Measurements from ENCODE around the gene IL22RA1. TPM values are rescaled to one million over a fixed set of nuclear protein-coding genes. Genes with fewer than 3 reads are reported as not detected.

Gene IL22RA1
- total RNA-seq, 4 donors from 2014 or later, result 0.23 TPM; not detected in 3

- intact Hi-C loops (cut with DNase I), result no loop called here
- TF ChIP-seq EP300 (IDR thresholded peaks at IDR 0.05) (no peak), CTCF (IDR thresholded peaks at IDR 0.05) (no peak), POLR2A (IDR thresholded peaks at IDR 0.05; ENCODE audit: low read depth) (no peak), POLR2AphosphoS5 (IDR thresholded peaks at IDR 0.05) (no peak)
- Histone ChIP-seq H3K9me3 (no peaks in the 10 kb centered on the region), H3K36me3 (peaks cover 0 to 28% (median 0%) of the 10 kb centered on the region in 4 donors), H3K27me3 (no peaks in the 10 kb centered on the region), H3K4me3 (no peak overlapping the region), H3K4me1 (peaks cover 18 to 40% (median 26%) of the 10 kb centered on the region in 4 donors), H3K27ac (replicated peaks in 1 of 4) (peak overlapping the region; percentile 53 to 71 (median 58))
- DNase-seq (ENCODE audit: extremely low spot score), result no peak
- WGBS, result 66% methylated on average over 7 of the region's 9 CpGs
Measured at GRCh38 chr1:24101796-24102586, 40.9 kb downstream of the IL22RA1 start.

GRCh38 chr1:24100945-24101737 is 41.8 kb downstream of the IL22RA1 start:
- Histone ChIP-seq H3K27me3 (no peaks in the 10 kb centered on the region), H3K4me3 (no peak overlapping the region), H3K27ac (replicated peaks in 1 of 4) (peak overlapping the region in 1 of 4 donors; percentile 54), H3K9me3 (no peaks in the 10 kb centered on the region), H3K36me3 (peaks cover 0 to 24% (median 0%) of the 10 kb centered on the region in 4 donors), H3K4me1 (peaks cover 18 to 47% (median 32%) of the 10 kb centered on the region in 4 donors)
- intact Hi-C loops (cut with DNase I), result no loop called here
- no peak for TF ChIP-seq POLR2A (IDR thresholded peaks at IDR 0.05; ENCODE audit: low read depth)
- no peak for TF ChIP-seq CTCF (IDR thresholded peaks at IDR 0.05)
- no peak for TF ChIP-seq EP300 (IDR thresholded peaks at IDR 0.05)
- no peak for TF ChIP-seq POLR2AphosphoS5 (IDR thresholded peaks at IDR 0.05)
- DNase-seq (ENCODE audit: extremely low spot score), result no peak
- WGBS, result 82% methylated on average over 13 of the region's 13 CpGs

- Histone ChIP-seq H3K4me3 (no peak overlapping the region), H3K4me1 (peaks cover 18 to 35% (median 35%) of the 10 kb centered on the region in 4 donors), H3K27me3 (peaks cover 0 to 3% (median 0%) of the 10 kb centered on the region in 4 donors), H3K27ac (replicated peaks in 1 of 4) (no peak overlapping the region), H3K9me3 (no peaks in the 10 kb centered on the region), H3K36me3 (peaks cover 0 to 14% (median 0%) of the 10 kb centered on the region in 4 donors)
- WGBS, result 82% methylated on average over 11 of the region's 12 CpGs
- intact Hi-C loops (cut with DNase I), result no loop called here
- TF ChIP-seq POLR2AphosphoS5 (IDR thresholded peaks at IDR 0.05), result no peak
- no peak for DNase-seq (ENCODE audit: extremely low spot score)
Measured at GRCh38 chr1:24098943-24099638, 43.8 kb downstream of the IL22RA1 start.

GRCh38 chr1:24098102-24098501 is 44.8 kb downstream of the IL22RA1 start:
- Histone ChIP-seq H3K9me3 (no peaks in the 10 kb centered on the region), H3K27me3 (peaks cover 0 to 3% (median 0%) of the 10 kb centered on the region in 4 donors), H3K4me1 (peaks cover 11 to 27% (median 25%) of the 10 kb centered on the region in 4 donors), H3K36me3 (peaks cover 0 to 18% (median 0%) of the 10 kb centered on the region in 4 donors), H3K27ac (replicated peaks in 1 of 4) (no peak overlapping the region), H3K4me3 (no peak overlapping the region)
- no peak for DNase-seq (ENCODE audit: extremely low spot score)
- no peak for TF ChIP-seq CTCF (IDR thresholded peaks at IDR 0.05)
- TF ChIP-seq EP300 (IDR thresholded peaks at IDR 0.05), result no peak
- TF ChIP-seq POLR2A (IDR thresholded peaks at IDR 0.05; ENCODE audit: low read depth), result no peak
- TF ChIP-seq POLR2AphosphoS5 (IDR thresholded peaks at IDR 0.05), result no peak
- 96% methylated on average over 4 of the region's 5 CpGs for WGBS
- intact Hi-C loops (cut with DNase I), result no loop called here

All from esophagus muscularis mucosa (tissue), 4 donors.